WTC11 (cell line): ENCODE data around the gene GLRA1. TPM values are rescaled to one million over a fixed set of nuclear protein-coding genes. Genes with fewer than 3 reads are reported as not detected.

Experiments used
- ATAC-seq: fragments of 200-7000 bp; cut with Tn5 transposase; 2 replicates; pipeline ENCODE4 v1.10.0; 2021; ENCODE audit warnings: mild to moderate bottlenecking, moderate library complexity
- CTCF ChIA-PET: fragments of 300-600 bp; sonication (Branson Sonifier 250); formaldehyde crosslinking; loops from one replicate; lab custom pipeline; 2021; ENCODE audit warnings: antibody characterized with exemption; lab: Charles Lee
- POLR2A ChIA-PET: fragments of 350-600 bp; sonication (Branson Sonifier 250); formaldehyde crosslinking; loops from one replicate; lab custom pipeline; 2021; ENCODE audit warnings: antibody characterized with exemption; lab: Charles Lee
- DNase-seq: peaks from one replicate; pipeline ENCODE4 v3.0.0; 2021; ENCODE audit warnings: low spot score
- H3K27ac Mint-ChIP-seq: 2 replicates; pipeline ENCODE4 v1.8.0; 2021; ENCODE audit warnings: mixed read lengths
- H3K27me3 Mint-ChIP-seq: 2 replicates; pipeline ENCODE4 v1.8.0; 2021; ENCODE audit warnings: low read depth, mild to moderate bottlenecking, moderate library complexity, mixed read lengths
- H3K36me3 Mint-ChIP-seq: 2 replicates; pipeline ENCODE4 v1.8.0; 2021; ENCODE audit warnings: mixed read lengths
- H3K4me1 Mint-ChIP-seq: 2 replicates; pipeline ENCODE4 v1.8.0; 2022; ENCODE audit warnings: mixed read lengths
- H3K4me3 Mint-ChIP-seq: 2 replicates; pipeline ENCODE4 v1.8.0; 2021; ENCODE audit warnings: mild to moderate bottlenecking, moderate library complexity, mixed read lengths
- H3K9me3 Mint-ChIP-seq: 2 replicates; pipeline ENCODE4 v1.8.0; 2021; ENCODE audit warnings: mixed read lengths
- ATF1 ChIP-seq: sonication (generic); formaldehyde crosslinking; IDR thresholded peaks from 2 replicates; pipeline ENCODE4 v1.8.1; 2023; ENCODE audit warnings: mild to moderate bottlenecking, moderate library complexity, missing genetic modification reagents
- ATF3 ChIP-seq: sonication (generic); formaldehyde crosslinking; conservative IDR thresholded peaks from 2 replicates; pipeline ENCODE4 v1.8.1; 2022; ENCODE audit warnings: mild to moderate bottlenecking, missing genetic modification reagents
- ATF6 ChIP-seq: sonication (generic); formaldehyde crosslinking; IDR thresholded peaks from 2 replicates; pipeline ENCODE4 v1.8.1; 2023; ENCODE audit warnings: mild to moderate bottlenecking, missing genetic modification reagents
- CBFB ChIP-seq: sonication (generic); formaldehyde crosslinking; IDR thresholded peaks from 2 replicates; pipeline ENCODE4 v1.8.1; 2022; ENCODE audit warnings: mild to moderate bottlenecking, low read depth, missing genetic modification reagents
- CDX4 ChIP-seq: fragments of 250-450 bp; sonication (Bioruptor Pico); IDR thresholded peaks from 2 replicates; pipeline ENCODE4 v1.9.0; 2021; ENCODE audit warnings: moderate library complexity, mild to moderate bottlenecking, inconsistent platforms, borderline replicate concordance
- CREB1 ChIP-seq: sonication (generic); formaldehyde crosslinking; IDR thresholded peaks from 2 replicates; pipeline ENCODE4 v1.8.0; 2023; ENCODE audit warnings: mild to moderate bottlenecking, missing genetic modification reagents
- CREM ChIP-seq: sonication (generic); formaldehyde crosslinking; IDR thresholded peaks from 2 replicates; pipeline ENCODE4 v1.8.1; 2022; ENCODE audit warnings: mild to moderate bottlenecking, missing genetic modification reagents, moderate library complexity
- ELF4 ChIP-seq: sonication (generic); formaldehyde crosslinking; IDR thresholded peaks from 2 replicates; pipeline ENCODE4 v1.8.1; 2022; ENCODE audit warnings: low read depth, mild to moderate bottlenecking, moderate library complexity, missing genetic modification reagents
- IRF2 ChIP-seq: sonication (generic); formaldehyde crosslinking; IDR thresholded peaks from 2 replicates; pipeline ENCODE4 v1.8.0; 2022; ENCODE audit warnings: low read depth, missing genetic modification reagents, borderline replicate concordance
- JAZF1 ChIP-seq: fragments of 250-450 bp; sonication (Bioruptor Pico); IDR thresholded peaks from 2 replicates; pipeline ENCODE4 v1.9.0; 2021; ENCODE audit warnings: moderate library complexity, mild to moderate bottlenecking, inconsistent platforms
- MAX ChIP-seq: sonication (generic); formaldehyde crosslinking; IDR thresholded peaks from 2 replicates; pipeline ENCODE4 v1.8.0; 2022; ENCODE audit warnings: mild to moderate bottlenecking, missing genetic modification reagents
- MLX ChIP-seq: sonication (generic); formaldehyde crosslinking; IDR thresholded peaks from 2 replicates; pipeline ENCODE4 v1.8.1; 2023; ENCODE audit warnings: mild to moderate bottlenecking, missing genetic modification reagents, moderate library complexity
- MYBL2 ChIP-seq: sonication (generic); formaldehyde crosslinking; IDR thresholded peaks from 2 replicates; pipeline ENCODE4 v1.8.1; 2023; ENCODE audit warnings: mild to moderate bottlenecking, moderate library complexity, missing genetic modification reagents
- NFE2L1 ChIP-seq: sonication (generic); formaldehyde crosslinking; IDR thresholded peaks from 2 replicates; pipeline ENCODE4 v1.8.1; 2023; ENCODE audit warnings: missing genetic modification reagents
- NR3C1 ChIP-seq: sonication (generic); formaldehyde crosslinking; conservative IDR thresholded peaks from 2 replicates; pipeline ENCODE4 v1.8.1; 2023; ENCODE audit warnings: low read depth, mild to moderate bottlenecking, missing genetic modification reagents
- PREB ChIP-seq: sonication (generic); formaldehyde crosslinking; IDR thresholded peaks from 2 replicates; pipeline ENCODE4 v1.8.1; 2022; ENCODE audit warnings: mild to moderate bottlenecking, missing genetic modification reagents, moderate library complexity, borderline replicate concordance
- TEAD1 ChIP-seq: sonication (generic); formaldehyde crosslinking; IDR thresholded peaks from 2 replicates; pipeline ENCODE4 v1.8.0; 2022; ENCODE audit warnings: mild to moderate bottlenecking, missing genetic modification reagents
- TP53 ChIP-seq: sonication (generic); formaldehyde crosslinking; IDR thresholded peaks from 2 replicates; pipeline ENCODE4 v1.8.1; 2023; ENCODE audit warnings: mild to moderate bottlenecking, missing genetic modification reagents
- USF2 ChIP-seq: sonication (generic); formaldehyde crosslinking; IDR thresholded peaks from 2 replicates; pipeline ENCODE4 v1.8.1; 2023; ENCODE audit warnings: mild to moderate bottlenecking, missing genetic modification reagents, moderate library complexity
- ZNF317 ChIP-seq: sonication (generic); formaldehyde crosslinking; IDR thresholded peaks from 2 replicates; pipeline ENCODE4 v1.8.1; 2023; ENCODE audit warnings: low read depth, mild to moderate bottlenecking, moderate library complexity, missing genetic modification reagents, borderline replicate concordance
- ZNF396 ChIP-seq: fragments of 250-450 bp; sonication (Bioruptor Pico); IDR thresholded peaks from 2 replicates; pipeline ENCODE4 v1.8.0; 2021; ENCODE audit warnings: mild to moderate bottlenecking, moderate library complexity, borderline replicate concordance
- ZNF423 ChIP-seq: fragments of 250-450 bp; sonication (Bioruptor Pico); IDR thresholded peaks from 2 replicates; pipeline ENCODE4 v2.1.2; 2022; ENCODE audit warnings: mild to moderate bottlenecking, moderate library complexity
- ZSCAN18 ChIP-seq: fragments of 250-450 bp; sonication (Bioruptor Pico); IDR thresholded peaks from 2 replicates; pipeline ENCODE4 v2.1.2; 2022; ENCODE audit warnings: mild to moderate bottlenecking, moderate library complexity
- total RNA-seq: library from RNA; stranded (reverse); gene quantifications from 3 replicates; pipeline ENCODE4 v1.2.3, GENCODE V29; 2021

Gene GLRA1
- total RNA-seq, 1 experiment from 2014 or later: not detected

- TF ChIP-seq ATF1 (CRISPR knock-in tag) (no peak), ZNF317 (CRISPR knock-in tag) (no peak), CREB1 (no peak), IRF2 (CRISPR knock-in tag) (no peak), USF2 (CRISPR knock-in tag) (no peak)
These were observed 145.0 kb downstream of the GLRA1 start (continued) for GRCh38 chr5:151779531-151780125.

GRCh38 chr5:151775025-151775606 is 149.5 kb downstream of the GLRA1 start:
- Mint-ChIP-seq H3K4me1 (peaks cover 67% of the 10 kb centered on the region), H3K4me3 (peak overlapping the region; percentile 94), H3K36me3 (peaks cover 33% of the 10 kb centered on the region), H3K27ac (no peak overlapping the region), H3K9me3 (no peaks in the 10 kb centered on the region), H3K27me3 (no peaks in the 10 kb centered on the region)
- DNase-seq (no peak), ATAC-seq (no peak)
- TF ChIP-seq MYBL2: no peak
- TF ChIP-seq ZNF423: no peak
- TF ChIP-seq CBFB (CRISPR knock-in tag): no peak
- no peak for TF ChIP-seq MAX (CRISPR knock-in tag)
- no peak for TF ChIP-seq TEAD1
- no peak for TF ChIP-seq IRF2 (CRISPR knock-in tag)
- no peak for TF ChIP-seq CDX4 (CRISPR knock-in tag)
- TF ChIP-seq MLX: no peak
- no peak for TF ChIP-seq CREB1
- TF ChIP-seq PREB (CRISPR knock-in tag): no peak
- TF ChIP-seq NR3C1: no peak
- TF ChIP-seq ZNF396 (CRISPR knock-in tag): no peak
- no peak for TF ChIP-seq JAZF1 (CRISPR knock-in tag)
- no peak for TF ChIP-seq ATF1 (CRISPR knock-in tag)
- no peak for TF ChIP-seq ELF4 (CRISPR knock-in tag)
- CTCF ChIA-PET: interaction anchor here (1.5 kb wide), 1 partner anchor 20 kb away, joined by 4 read pairs; no protein-coding TSS in a partner anchor
- POLR2A ChIA-PET: no interaction called here

- POLR2A ChIA-PET: no interaction called here
- Mint-ChIP-seq H3K4me3 (peak overlapping the region; percentile 94), H3K9me3 (no peaks in the 10 kb centered on the region), H3K27me3 (no peaks in the 10 kb centered on the region), H3K4me1 (peaks cover 57% of the 10 kb centered on the region), H3K36me3 (peaks cover 31% of the 10 kb centered on the region), H3K27ac (no peak overlapping the region)
- CTCF ChIA-PET: interaction anchor here (1.5 kb wide), 1 partner anchor 18 kb away, joined by 4 read pairs; no protein-coding TSS in a partner anchor
- DNase-seq: no peak
- ATAC-seq: no peak
- TF ChIP-seq ELF4 (CRISPR knock-in tag) (no peak), ATF1 (CRISPR knock-in tag) (no peak), ATF6 (CRISPR knock-in tag) (no peak), CREM (CRISPR knock-in tag) (no peak), ZSCAN18 (CRISPR knock-in tag) (no peak), ATF3 (CRISPR knock-in tag) (no peak), NFE2L1 (no peak), TP53 (CRISPR knock-in tag) (no peak), MYBL2 (no peak), ZNF423 (no peak), USF2 (CRISPR knock-in tag) (no peak)
These were observed 150.7 kb downstream of the GLRA1 start for GRCh38 chr5:151773951-151774350.
